ENCODE results near the gene ARFGAP1.

DNA sequence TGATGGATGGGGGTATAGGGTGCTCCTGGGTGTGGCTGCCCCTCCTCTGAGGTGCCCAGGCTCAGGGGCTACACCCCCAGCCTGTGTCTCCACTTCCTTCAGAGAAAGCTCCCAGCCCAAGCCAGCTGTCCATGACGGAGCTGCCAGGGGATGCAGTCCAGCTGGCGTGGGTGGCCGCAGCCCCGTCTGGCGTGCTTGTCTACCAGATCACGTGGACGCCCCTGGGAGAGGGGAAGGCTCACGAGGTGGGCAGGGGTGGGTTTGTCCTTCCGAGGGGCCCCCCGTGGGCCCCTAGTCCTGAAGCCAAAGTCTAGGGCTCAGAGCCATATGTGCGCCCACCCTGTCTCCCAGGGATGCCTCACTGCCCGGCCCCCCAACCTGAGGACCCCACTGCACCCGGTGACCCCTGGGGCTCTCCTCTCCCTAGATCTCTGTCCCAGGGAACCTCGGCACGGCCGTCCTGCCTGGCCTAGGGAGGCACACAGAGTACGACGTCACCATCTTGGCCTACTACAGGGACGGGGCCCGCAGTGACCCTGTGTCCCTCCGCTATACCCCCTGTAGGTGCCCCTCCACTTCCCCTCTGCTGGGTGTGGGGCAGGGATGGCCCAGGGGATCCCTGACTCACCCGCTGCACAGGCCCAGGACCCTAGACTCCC, 40.2 kb downstream of the ARFGAP1 start:
- no peak for TF ChIP-seq EZH2 (IDR thresholded peaks at IDR 0.05; ENCODE audit: insufficient read depth, low read length)
- TF ChIP-seq, protein P1, sequence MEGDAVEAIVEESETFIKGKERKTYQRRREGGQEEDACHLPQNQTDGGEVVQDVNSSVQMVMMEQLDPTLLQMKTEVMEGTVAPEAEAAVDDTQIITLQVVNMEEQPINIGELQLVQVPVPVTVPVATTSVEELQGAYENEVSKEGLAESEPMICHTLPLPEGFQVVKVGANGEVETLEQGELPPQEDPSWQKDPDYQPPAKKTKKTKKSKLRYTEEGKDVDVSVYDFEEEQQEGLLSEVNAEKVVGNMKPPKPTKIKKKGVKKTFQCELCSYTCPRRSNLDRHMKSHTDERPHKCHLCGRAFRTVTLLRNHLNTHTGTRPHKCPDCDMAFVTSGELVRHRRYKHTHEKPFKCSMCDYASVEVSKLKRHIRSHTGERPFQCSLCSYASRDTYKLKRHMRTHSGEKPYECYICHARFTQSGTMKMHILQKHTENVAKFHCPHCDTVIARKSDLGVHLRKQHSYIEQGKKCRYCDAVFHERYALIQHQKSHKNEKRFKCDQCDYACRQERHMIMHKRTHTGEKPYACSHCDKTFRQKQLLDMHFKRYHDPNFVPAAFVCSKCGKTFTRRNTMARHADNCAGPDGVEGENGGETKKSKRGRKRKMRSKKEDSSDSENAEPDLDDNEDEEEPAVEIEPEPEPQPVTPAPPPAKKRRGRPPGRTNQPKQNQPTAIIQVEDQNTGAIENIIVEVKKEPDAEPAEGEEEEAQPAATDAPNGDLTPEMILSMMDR (IDR thresholded peaks at IDR 0.05; ENCODE audit: insufficient read depth, low read depth, low read length) = no peak
